B cell (primary cell): Measurements from ENCODE around the gene CTDP1. TPM values are rescaled to one million over a fixed set of nuclear protein-coding genes. Genes with fewer than 3 reads are reported as not detected.
A peak's percentile ranks its signal among the peaks of the same experiment; 100 is the strongest.

Source experiments
- ATAC-seq: fragments of 200-7000 bp; cut with Tn5 transposase; one replicate; pipeline ENCODE4 v1.10.0; 2021; ENCODE audit warnings: low read depth, mild to moderate bottlenecking, moderate number of reproducible peaks, moderate library complexity
- CTCF ChIA-PET: fragments of 350-600 bp; sonication (Branson Sonifier 250); formaldehyde crosslinking; loops from one replicate; lab custom pipeline; 2021; ENCODE audit warnings: antibody characterized with exemption, inconsistent platforms; lab: Charles Lee
- POLR2A ChIA-PET: fragments of 350-600 bp; sonication (Branson Sonifier 250); formaldehyde crosslinking; loops from one replicate; lab custom pipeline; 2021; ENCODE audit warnings: antibody characterized with exemption; lab: Charles Lee
- DNase-seq: peaks from one replicate; pipeline ENCODE4 v3.0.0; 2013
- H2AFZ ChIP-seq: 2 replicates; pipeline ENCODE4 v1.6.1; 2012; ENCODE audit warnings: mild to moderate bottlenecking, low read depth, low read length; ENCODE audit not compliant: insufficient read depth, poor library complexity, severe bottlenecking
- H3K27ac ChIP-seq, 2 donors: 1 replicate in 1 of 2; 2 replicates in 1 of 2; pipeline ENCODE4 v1.5.1; 2012 to 2013; ENCODE audit warnings: low read length in 2 of 2, mild to moderate bottlenecking in 2 of 2, moderate library complexity in 1 of 2
- H3K27me3 ChIP-seq, 4 experiments: fragments of 200-600 bp in 1 of 4; sonication (generic) in 1 of 4; replicated peaks in 1 of 4; 1 replicate in 2 of 4; 2 replicates in 2 of 4; pipeline versions ENCODE4 v1.6.1 to v1.7.0; 2013 to 2016; ENCODE audit warnings: low read length in 3 of 4, mild to moderate bottlenecking in 2 of 4, mixed read lengths in 1 of 4, moderate library complexity in 1 of 4; ENCODE audit not compliant: insufficient read depth in 4 of 4, control insufficient read depth in 3 of 4; ENCODE audit errors: control extremely low read depth in 1 of 4
- H3K36me3 ChIP-seq, 2 experiments: replicated peaks in 1 of 2; 1 replicate in 1 of 2; 2 replicates in 1 of 2; pipeline versions ENCODE4 v1.6.1 to v1.7.1; 2013; ENCODE audit warnings: low read length in 1 of 2; ENCODE audit not compliant: insufficient read depth in 2 of 2, control insufficient read depth in 1 of 2; ENCODE audit errors: control extremely low read depth in 1 of 2, extremely low read depth in 1 of 2
- H3K4me1 ChIP-seq, 2 donors: fragments of 200-600 bp in 1 of 2; sonication (generic) in 1 of 2; 1 replicate in 1 of 2; 2 replicates in 1 of 2; pipeline versions ENCODE4 v1.5.1 to v1.6.1; 2013 to 2017; ENCODE audit warnings: low read length in 2 of 2; ENCODE audit not compliant: control insufficient read depth in 2 of 2, insufficient read depth in 2 of 2
- H3K4me2 ChIP-seq: replicated peaks from 2 replicates; pipeline ENCODE3; 2012; ENCODE audit warnings: mild to moderate bottlenecking, low read depth, low read length; ENCODE audit not compliant: poor library complexity, severe bottlenecking
- H3K4me3 ChIP-seq, 5 experiments: fragments of 200-600 bp in 1 of 5; sonication (generic) in 1 of 5; 1 replicate in 3 of 5; 2 replicates in 2 of 5; pipeline versions ENCODE4 v1.5.1 to v1.7.0; 2011 to 2016; ENCODE audit warnings: low read length in 4 of 5, mild to moderate bottlenecking in 4 of 5, low read depth in 2 of 5, control low read depth in 1 of 5, moderate library complexity in 1 of 5; ENCODE audit not compliant: insufficient read depth in 1 of 5; ENCODE audit errors: control extremely low read depth in 1 of 5, extremely low read depth in 1 of 5
- H3K79me2 ChIP-seq: fragments of 200-600 bp; sonication (generic); one replicate; pipeline ENCODE4 v1.6.0; 2016; ENCODE audit warnings: low read length; ENCODE audit not compliant: control insufficient read depth, insufficient read depth
- H3K9ac ChIP-seq: fragments of 200-600 bp; sonication (generic); 2 replicates; pipeline ENCODE4 v1.6.1; 2017; ENCODE audit warnings: mild to moderate bottlenecking, low read length, moderate library complexity
- H3K9me3 ChIP-seq, 3 donors: one replicate each; pipeline versions ENCODE4 v1.6.1 to v1.7.1; 2013; ENCODE audit warnings: low read length in 2 of 3; ENCODE audit not compliant: control insufficient read depth in 2 of 3, insufficient read depth in 1 of 3; ENCODE audit errors: control extremely low read depth in 1 of 3
- H4K20me1 ChIP-seq: 2 replicates; pipeline ENCODE4 v1.6.0; 2012; ENCODE audit warnings: mild to moderate bottlenecking, low read length; ENCODE audit not compliant: insufficient read depth, control insufficient read depth, poor library complexity, severe bottlenecking
- H3K27ac Mint-ChIP-seq: one replicate; pipeline ENCODE4 v1.8.0; 2021; ENCODE audit warnings: mixed read lengths
- H3K27me3 Mint-ChIP-seq: one replicate; pipeline ENCODE4 v1.8.0; 2021; ENCODE audit warnings: mixed read lengths
- H3K4me1 Mint-ChIP-seq: one replicate; pipeline ENCODE4 v1.8.0; 2021; ENCODE audit warnings: mixed read lengths
- H3K4me3 Mint-ChIP-seq: one replicate; pipeline ENCODE4 v1.8.0; 2021; ENCODE audit warnings: mixed read lengths
- H3K9me3 Mint-ChIP-seq: one replicate; pipeline ENCODE4 v1.8.0; 2022; ENCODE audit warnings: mixed read lengths; ENCODE audit not compliant: insufficient read depth
- CTCF ChIP-seq: fragments of 200-600 bp; IDR thresholded peaks from one replicate; pipeline ENCODE4 v1.8.0; 2022; ENCODE audit warnings: antibody characterized with exemption, mild to moderate bottlenecking
- EZH2 ChIP-seq: IDR thresholded peaks from 2 replicates; pipeline ENCODE4 v1.6.1; 2012; ENCODE audit warnings: borderline replicate concordance, low read depth, mild to moderate bottlenecking, moderate library complexity, low read length; ENCODE audit not compliant: insufficient read depth, poor library complexity, severe bottlenecking
- WGBS: methylation state at CpG from one replicate; pipeline ENCODE4 v1.1.5; 2013; ENCODE audit warnings: missing lambda C conversion rate; ENCODE audit not compliant: insufficient coverage; 5-methylcytosine and 5-hydroxymethylcytosine counted together
- intact Hi-C: fragments of 100-400 bp; cut with micrococcal nuclease; formaldehyde crosslinking; loops from one replicate; pipeline ENCODE4 v1.10.0; 2022
- polyA plus RNA-seq: library from polyadenylated mRNA; depleted of rRNA; stranded (reverse); fragments of >200 nt; gene quantifications from 2 replicates; pipeline ENCODE4 v1.2.3, GENCODE V29; 2012
- total RNA-seq, 2 donors: library from RNA; stranded (reverse); fragments of 120-200 nt in 1 of 2; gene quantifications; 1 replicate in 1 of 2; 2 replicates in 1 of 2; pipeline versions ENCODE4 v1.2.3 to v1.2.4, GENCODE V29; 2013 to 2022

Gene CTDP1
- total and polyA plus RNA-seq, 2 donors (not counting 1 experiment from before 2014, with no cell fraction given): 14.3 to 33.3 TPM

GRCh38 chr18:79795446-79795845, 115.8 kb downstream of the CTDP1 start:
- H3K36me3 ChIP-seq: no peaks in the 10 kb centered on the region
- ChIA-PET POLR2A (no interaction called here), CTCF (no interaction called here)
- H3K4me2 ChIP-seq: no peak overlapping the region
- ATAC-seq: no peak
- H3K9ac ChIP-seq: no peak overlapping the region
- peaks cover 4% of the 10 kb centered on the region for H4K20me1 ChIP-seq
- no peaks in the 10 kb centered on the region for H3K9me3 Mint-ChIP-seq
- peaks cover 0 to 55% (median 24%) of the 10 kb centered on the region in 4 experiments for H3K27me3 ChIP-seq
- no peak overlapping the region for H2AFZ ChIP-seq
- TF ChIP-seq CTCF: no peak
- no peak for TF ChIP-seq EZH2
- H3K79me2 ChIP-seq: no peaks in the 10 kb centered on the region
- no peak overlapping the region for H3K4me3 Mint-ChIP-seq
- no peak for DNase-seq
- H3K4me3 ChIP-seq: no peak overlapping the region
- 96% methylated on average over 19 of the region's 19 CpGs for WGBS
- H3K4me1 Mint-ChIP-seq: peaks cover 45% of the 10 kb centered on the region
- peaks cover 0 to 20% (median 0%) of the 10 kb centered on the region in 3 donors for H3K9me3 ChIP-seq
- H3K27me3 Mint-ChIP-seq: peaks cover 57% of the 10 kb centered on the region
- no peak overlapping the region for H3K27ac Mint-ChIP-seq
- peaks cover 51% of the 10 kb centered on the region in 2 donors for H3K4me1 ChIP-seq
- intact Hi-C loops: loop anchor here (5.0 to 10.0 kb wide), 3 partner anchors 167 to 352 kb away; partner anchors contain the start of genes HSBP1L1 and RBFA
- H3K27ac ChIP-seq: no peak overlapping the region

- H3K4me3 Mint-ChIP-seq: peak overlapping the region; percentile 88
- ATAC-seq: no peak
- no peak overlapping the region for H3K4me2 ChIP-seq
- no peak overlapping the region for H3K9ac ChIP-seq
- ChIA-PET POLR2A (no interaction called here), CTCF (no interaction called here)
- H3K27ac ChIP-seq: no peak overlapping the region
- H3K79me2 ChIP-seq: no peaks in the 10 kb centered on the region
- no peak for DNase-seq
- peaks cover 52% of the 10 kb centered on the region for H3K27me3 Mint-ChIP-seq
- peaks cover 0 to 49% (median 24%) of the 10 kb centered on the region in 4 experiments for H3K27me3 ChIP-seq
- H3K4me3 ChIP-seq: no peak overlapping the region
- peaks cover 4% of the 10 kb centered on the region for H4K20me1 ChIP-seq
- H3K36me3 ChIP-seq: no peaks in the 10 kb centered on the region
- peaks cover 0 to 20% (median 0%) of the 10 kb centered on the region in 3 donors for H3K9me3 ChIP-seq
- H2AFZ ChIP-seq: no peak overlapping the region
- peaks cover 46 to 50% of the 10 kb centered on the region in 2 donors for H3K4me1 ChIP-seq
- intact Hi-C loops: loop anchor here (5.0 to 10.0 kb wide), 3 partner anchors 166 to 351 kb away; partner anchors contain the start of genes HSBP1L1 and RBFA
- peaks cover 41% of the 10 kb centered on the region for H3K4me1 Mint-ChIP-seq
- H3K9me3 Mint-ChIP-seq: no peaks in the 10 kb centered on the region
- no peak overlapping the region for H3K27ac Mint-ChIP-seq
- WGBS: 9% methylated on average over 6 of the region's 7 CpGs
- TF ChIP-seq CTCF (no peak), EZH2 (no peak)
Observed at GRCh38 chr18:79796016-79796415, 116.4 kb downstream of the CTDP1 start.
